Amygdala (tissue), 56 donors: ENCODE results near the gene MCF2L2.
A peak's percentile ranks its signal among the peaks of the same experiment; 100 is the strongest.

Source experiments
- DNase-seq, 56 donors: peaks; one replicate each; lab custom pipeline; 2025; lab: John Stamatoyannopoulos, UW

The MCF2L2 gene

GRCh38 chr3:183329543-183329942, 98.9 kb downstream of the MCF2L2 start:
- no peak for DNase-seq

- DNase-seq = no peak
These were observed 99.6 kb downstream of the MCF2L2 start for GRCh38 chr3:183328823-183329222.

GRCh38 chr3:183328164-183328563, 100.3 kb downstream of the MCF2L2 start:
- no peak for DNase-seq

GRCh38 chr3:183327343-183327742, 101.1 kb downstream of the MCF2L2 start:
- no peak for DNase-seq

GRCh38 chr3:183324083-183324482, 104.3 kb downstream of the MCF2L2 start:
- DNase-seq = no peak

GRCh38 chr3:183319371-183319770, 109.0 kb downstream of the MCF2L2 start:
- no peak for DNase-seq

- no peak for DNase-seq
These were observed 109.5 kb downstream of the MCF2L2 start for GRCh38 chr3:183318877-183319276.

GRCh38 chr3:183317886-183318865, 110.2 kb downstream of the MCF2L2 start:
- no peak for DNase-seq

- no peak for DNase-seq
These were observed 111.1 kb downstream of the MCF2L2 start for GRCh38 chr3:183317271-183317670.

GRCh38 chr3:183315739-183316138, 112.7 kb downstream of the MCF2L2 start:
- no peak for DNase-seq

GRCh38 chr3:183313764-183314163, 114.7 kb downstream of the MCF2L2 start:
- no peak for DNase-seq

GRCh38 chr3:183313351-183313750, 115.1 kb downstream of the MCF2L2 start:
- DNase-seq = no peak

- DNase-seq = no peak
These were observed 116.0 kb downstream of the MCF2L2 start for GRCh38 chr3:183312433-183312832.

GRCh38 chr3:183310936-183311335, 117.5 kb downstream of the MCF2L2 start:
- DNase-seq = no peak

GRCh38 chr3:183309276-183309675, 119.1 kb downstream of the MCF2L2 start:
- DNase-seq = no peak

- no peak for DNase-seq
These were observed 119.7 kb downstream of the MCF2L2 start for GRCh38 chr3:183308751-183309150.

- no peak for DNase-seq
These were observed 120.7 kb downstream of the MCF2L2 start for GRCh38 chr3:183307749-183308148.

- peak in 43 of 56 donors; percentile 4 to 75 (median 29) for DNase-seq
These were observed 121.4 kb downstream of the MCF2L2 start for GRCh38 chr3:183306798-183307671.

- DNase-seq = no peak
These were observed 124.7 kb downstream of the MCF2L2 start for GRCh38 chr3:183303690-183304089.

GRCh38 chr3:183301937-183302580, 126.4 kb downstream of the MCF2L2 start:
- no peak for DNase-seq
